Fibroblast of the aortic adventitia (primary cell): ENCODE results near the gene CDH5. TPM values are rescaled to one million over a fixed set of nuclear protein-coding genes. Genes with fewer than 3 reads are reported as not detected.

ENCODE experiments used
- DNase-seq: peaks from one replicate; pipeline ENCODE4 v3.0.0-alpha.2; 2010; ENCODE audit warnings: low read depth
- H3K4me3 ChIP-seq: 2 replicates; pipeline ENCODE4 v1.5.1; 2011; ENCODE audit warnings: low read depth, mild to moderate bottlenecking, control low read depth, low read length, moderate library complexity
- CTCF ChIP-seq: IDR thresholded peaks from 2 replicates; pipeline ENCODE4 v1.5.1; 2011; ENCODE audit warnings: mild to moderate bottlenecking, low read length, control low read depth, inconsistent platforms; ENCODE audit not compliant: insufficient read depth
- total RNA-seq: library from RNA; depleted of rRNA; stranded (reverse); fragments of >200 nt; gene quantifications from 2 replicates; pipeline ENCODE4 v1.2.3, GENCODE V29; 2012; ENCODE audit warnings: low replicate concordance

The CDH5 gene
- total RNA-seq, 1 donor, result 2.9 TPM

- H3K4me3 ChIP-seq, result no peak overlapping the region
- no peak for DNase-seq
- TF ChIP-seq CTCF, result no peak
Observed at GRCh38 chr16:66390346-66391108, 24.0 kb downstream of the CDH5 start.

GRCh38 chr16:66391726-66392670 is 25.5 kb downstream of the CDH5 start:
- no peak for DNase-seq
- TF ChIP-seq CTCF, result no peak
- no peak overlapping the region for H3K4me3 ChIP-seq

GRCh38 chr16:66395806-66396555 is 29.5 kb downstream of the CDH5 start:
- no peak for TF ChIP-seq CTCF
- DNase-seq, result no peak
- H3K4me3 ChIP-seq, result no peak overlapping the region

GRCh38 chr16:66397736-66398433 is 31.4 kb downstream of the CDH5 start:
- TF ChIP-seq CTCF, result no peak
- DNase-seq, result no peak
- H3K4me3 ChIP-seq, result no peak overlapping the region

GRCh38 chr16:66399031-66399430 is 32.5 kb downstream of the CDH5 start:
- no peak overlapping the region for H3K4me3 ChIP-seq
- no peak for TF ChIP-seq CTCF
- peak; percentile 56 for DNase-seq

GRCh38 chr16:66399930-66400329 is 33.4 kb downstream of the CDH5 start:
- peak; percentile 67 for DNase-seq
- no peak overlapping the region for H3K4me3 ChIP-seq
- TF ChIP-seq CTCF, result no peak
